LoVo (cell line): Measurements from ENCODE around the gene BPIFA2.
"Not testable (repeated sequence)": the region's sequence is repeated elsewhere in the genome, so short reads cannot be mapped to it uniquely, and the experiment has no call there.

Experiments used
- DNase-seq: peaks from one replicate; pipeline ENCODE4 v3.0.0-alpha.2; 2016; ENCODE audit warnings: low spot score

BPIFA2 gene

GRCh38 chr20:33160681-33161080 lies 7.3 kb upstream of the BPIFA2 start:
- no peak for DNase-seq

DNA sequence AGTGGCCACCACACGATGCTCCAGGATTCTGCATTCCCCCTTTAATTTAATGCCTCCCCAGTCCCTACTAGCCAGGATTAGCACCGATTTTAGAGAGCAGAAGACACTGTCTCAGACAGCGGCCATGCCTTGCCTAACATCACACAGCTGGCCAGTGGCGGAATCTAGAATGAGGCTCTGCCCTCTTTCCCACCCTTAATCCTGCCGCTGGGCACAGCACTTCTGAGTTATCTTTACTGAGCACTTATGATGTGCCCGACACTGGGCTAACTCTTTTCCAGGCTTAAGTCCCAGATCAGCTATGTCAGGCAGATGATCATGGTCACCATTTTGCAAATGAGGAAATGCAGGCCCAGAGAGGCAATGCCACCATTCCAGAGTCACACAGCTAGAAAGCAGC lies 5.6 kb upstream of the BPIFA2 start:
- DNase-seq: no peak

- DNase-seq: no peak
Measured at GRCh38 chr20:33162753-33163152, 5.2 kb upstream of the BPIFA2 start.

DNA sequence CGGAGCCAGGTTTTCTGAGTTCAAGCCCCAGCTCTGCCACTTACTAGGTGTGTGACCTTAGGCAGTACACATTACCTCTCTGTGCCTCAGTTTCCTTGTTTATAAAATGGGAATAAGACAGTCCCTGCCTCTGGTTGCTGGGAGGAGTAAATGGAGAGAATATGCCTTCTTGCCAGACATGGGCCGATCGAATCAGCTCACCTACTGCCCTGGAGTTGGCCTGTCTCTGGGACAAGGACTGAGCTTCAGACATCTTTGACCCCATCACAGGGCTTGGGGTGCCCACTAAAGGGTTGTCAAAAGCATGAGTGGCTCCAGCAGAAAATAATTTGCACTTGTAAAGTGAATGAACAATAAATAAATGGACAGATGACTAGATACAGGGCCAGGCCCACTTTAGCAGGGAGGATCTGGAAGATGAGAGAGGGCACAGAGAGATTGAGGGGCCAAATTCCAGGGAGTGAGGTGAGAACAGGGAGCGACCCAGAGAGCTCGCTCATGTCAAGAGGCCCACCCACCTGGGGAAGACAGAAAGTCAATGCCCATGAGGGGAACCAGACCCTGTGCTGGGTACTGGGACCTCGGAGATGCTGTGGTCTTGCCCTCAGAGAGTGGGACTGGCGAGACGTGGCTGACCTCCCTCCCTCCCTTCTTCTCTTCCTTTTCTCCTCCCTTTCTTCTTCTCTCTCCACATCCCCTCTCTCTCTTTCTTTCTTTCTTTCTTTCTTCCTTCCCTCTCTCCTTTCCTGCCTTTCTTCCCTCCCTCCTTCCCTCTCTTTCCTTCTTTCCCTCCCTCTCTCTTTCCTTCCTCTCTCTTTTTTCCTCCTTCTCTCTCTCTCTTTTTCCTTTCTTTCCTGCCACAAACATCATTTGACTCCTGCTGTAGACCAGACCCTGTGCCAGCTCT lies 3.9 kb upstream of the BPIFA2 start:
- DNase-seq: no peak

- DNase-seq: no peak
Measured at GRCh38 chr20:33164763-33165095, 3.2 kb upstream of the BPIFA2 start.

GRCh38 chr20:33165416-33166055 lies 2.4 kb upstream of the BPIFA2 start:
- peak; percentile 5 for DNase-seq

- DNase-seq: no peak
Measured at GRCh38 chr20:33166533-33167113, 1.3 kb upstream of the BPIFA2 start.

- no peak for DNase-seq
Measured at GRCh38 chr20:33169176-33169794, 1.3 kb downstream of the BPIFA2 start.

GRCh38 chr20:33172781-33173180 lies 4.8 kb downstream of the BPIFA2 start:
- DNase-seq: peak; percentile 4

- no peak for DNase-seq
Measured at GRCh38 chr20:33175123-33175522, 7.2 kb downstream of the BPIFA2 start.

DNA sequence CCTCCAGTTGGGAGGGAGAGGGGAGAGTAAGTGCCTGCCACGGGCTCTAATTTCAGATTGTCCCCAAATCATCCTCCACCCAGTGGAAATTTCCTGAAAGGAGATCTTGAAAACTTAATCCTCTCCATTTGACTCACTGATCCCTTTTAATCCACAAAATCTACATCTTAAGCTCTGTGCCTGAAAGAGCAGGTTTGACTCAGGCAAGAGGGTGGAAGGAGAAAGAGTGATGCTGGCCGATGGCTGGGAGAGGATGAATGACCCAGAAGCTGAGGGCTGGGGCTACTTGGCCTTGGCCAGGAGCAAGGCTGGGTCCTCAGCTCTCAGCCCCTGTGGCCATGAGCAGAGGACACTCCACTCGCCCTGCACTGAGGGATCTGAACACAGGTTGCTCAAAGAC lies 8.1 kb downstream of the BPIFA2 start:
- DNase-seq: no peak

- no peak for DNase-seq
Measured at GRCh38 chr20:33177866-33178265, 9.9 kb downstream of the BPIFA2 start.

GRCh38 chr20:33178726-33179125 lies 10.8 kb downstream of the BPIFA2 start:
- peak; percentile 91 for DNase-seq

DNA sequence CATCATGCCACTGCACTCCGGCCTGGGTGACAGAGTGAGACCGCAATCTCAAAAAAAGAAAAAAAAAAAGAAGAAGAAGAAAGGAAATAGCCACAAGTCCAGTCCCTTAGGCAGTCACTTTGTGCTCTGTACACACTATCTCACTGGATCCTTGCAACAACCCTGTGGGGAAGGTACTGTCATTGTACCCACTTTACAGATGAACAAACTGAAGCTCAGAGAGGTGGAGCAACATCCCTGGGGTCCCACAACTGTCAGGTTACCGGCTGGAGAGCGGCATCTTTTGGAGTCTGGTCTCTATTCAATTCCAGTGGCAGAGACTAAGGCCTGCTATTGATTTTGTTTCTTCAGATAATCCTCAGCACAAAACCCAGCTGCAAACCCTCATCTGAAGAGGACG lies 12.2 kb downstream of the BPIFA2 start:
- no peak for DNase-seq

DNA sequence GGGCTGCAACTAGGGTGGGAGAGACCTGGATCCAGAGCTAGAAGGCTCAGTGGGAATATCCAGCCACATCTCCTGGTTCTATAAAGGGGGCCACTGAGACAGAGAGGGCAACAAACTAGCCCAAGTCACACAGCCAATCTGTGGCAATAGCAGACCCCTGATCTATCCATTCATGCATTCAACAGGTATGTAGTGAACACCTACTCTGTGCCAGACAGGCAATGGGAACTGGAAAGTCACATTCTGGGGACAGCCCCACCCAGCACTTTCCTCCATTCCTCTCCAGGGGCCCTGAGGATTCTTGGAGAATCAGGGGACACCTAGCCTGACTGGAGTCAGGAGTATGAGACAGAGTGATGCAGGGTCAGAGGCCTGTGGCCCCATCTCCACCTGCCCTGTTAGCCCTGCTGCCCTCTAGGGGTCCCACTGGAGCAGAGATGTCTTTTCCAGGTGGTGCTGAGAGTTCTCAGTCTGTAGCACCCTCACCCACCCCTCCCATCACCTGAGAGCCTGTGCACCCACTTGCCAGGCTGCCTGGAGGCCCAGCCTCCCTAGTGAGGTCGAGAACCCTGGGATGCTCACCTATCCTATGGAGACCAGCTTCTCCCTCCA lies 13.6 kb downstream of the BPIFA2 start:
- no peak for DNase-seq

DNA sequence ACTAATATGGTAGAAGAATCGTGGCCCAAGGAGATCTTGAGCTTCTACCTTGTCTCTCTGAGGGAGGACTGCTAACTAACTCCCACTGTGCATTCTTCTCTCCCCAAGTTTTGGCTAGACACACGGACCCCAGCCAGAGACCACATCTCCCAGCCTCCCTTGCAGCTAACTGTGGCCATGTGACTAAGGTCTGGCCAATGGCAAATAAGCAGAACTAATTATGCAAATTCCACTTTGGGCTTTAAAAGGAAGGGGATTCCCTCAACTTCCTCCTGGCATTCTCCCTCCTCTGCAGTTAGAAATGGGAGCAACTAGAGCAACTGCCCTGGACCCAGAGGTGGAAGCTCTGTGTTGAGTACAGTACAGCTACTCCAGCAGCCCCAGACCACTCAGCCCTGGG lies 15.4 kb downstream of the BPIFA2 start:
- DNase-seq: no peak

- DNase-seq: not testable (repeated sequence)
Measured at GRCh38 chr20:33185031-33185590, 17.2 kb downstream of the BPIFA2 start.

DNA sequence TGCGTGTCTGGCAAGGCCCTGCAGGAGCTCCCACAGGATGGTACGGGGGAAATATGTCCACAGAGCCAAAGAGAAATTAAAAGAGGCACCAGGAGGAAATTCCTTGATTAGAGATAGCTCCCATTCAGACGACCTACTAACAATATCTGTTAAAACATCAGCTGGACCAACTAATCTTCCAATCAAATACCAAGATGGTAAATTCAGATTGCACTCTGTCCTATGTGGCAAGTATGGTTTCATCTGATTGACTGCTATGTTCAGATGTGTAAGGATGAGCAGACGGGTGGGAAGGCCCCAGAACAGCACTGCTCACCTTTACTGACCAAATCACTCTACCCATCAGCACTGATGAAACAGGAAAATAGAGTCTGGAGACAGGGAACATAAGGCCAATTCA lies 19.5 kb downstream of the BPIFA2 start:
- no peak for DNase-seq

GRCh38 chr20:33188421-33188820 lies 20.5 kb downstream of the BPIFA2 start:
- no peak for DNase-seq

GRCh38 chr20:33191484-33191883 lies 23.5 kb downstream of the BPIFA2 start:
- DNase-seq: no peak

DNA sequence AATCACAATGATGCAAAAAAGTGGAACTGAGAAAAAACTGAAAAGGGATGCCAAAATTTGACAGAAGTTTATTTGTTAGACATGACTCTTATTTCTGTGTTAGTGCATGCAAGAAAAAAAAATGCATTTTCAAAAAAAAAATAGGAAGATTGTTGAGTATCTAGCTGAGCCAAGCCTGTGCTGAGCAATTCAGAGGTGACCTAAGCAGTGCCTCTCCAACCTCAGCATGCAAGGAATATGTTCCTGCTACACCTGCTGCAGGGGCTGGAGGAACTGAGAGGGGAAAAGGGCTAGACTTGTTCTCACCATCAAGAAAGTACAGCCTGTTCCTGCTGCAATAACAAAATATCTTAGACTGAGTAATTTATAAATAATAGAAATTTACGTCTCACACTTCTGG lies 24.0 kb downstream of the BPIFA2 start:
- DNase-seq: no peak

DNA sequence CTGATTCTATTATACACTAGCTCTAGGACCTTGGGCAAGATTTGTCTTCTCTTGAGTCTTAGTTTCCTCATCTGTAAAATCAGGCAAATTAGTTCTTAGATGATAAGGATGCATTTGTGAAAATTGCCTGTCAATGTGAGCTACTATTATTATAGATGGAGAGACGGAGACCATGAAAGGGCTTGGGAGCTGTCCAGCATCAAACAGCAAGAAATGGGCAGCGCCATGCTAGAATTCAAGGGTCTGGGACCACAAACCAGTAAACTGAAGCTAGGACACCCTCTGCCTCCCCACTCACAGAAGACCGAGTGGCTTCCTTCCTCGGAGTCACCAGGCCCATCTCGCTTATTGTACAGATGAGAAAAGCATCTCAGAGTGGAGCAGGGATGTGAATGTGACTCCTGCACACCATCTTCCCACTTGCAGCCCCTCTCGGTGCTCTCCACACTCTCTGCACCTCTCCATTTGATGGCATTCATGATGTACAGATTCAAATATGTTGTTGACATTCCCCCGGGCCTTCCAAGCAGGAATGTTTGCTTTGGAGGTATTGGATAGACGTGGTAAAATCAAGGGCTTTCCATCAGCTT lies 25.0 kb downstream of the BPIFA2 start:
- no peak for DNase-seq
